NCI-H1105 treated with DMSO at 0.1 percent for 48 hours (cell line): Measurements from ENCODE around the gene ATP4B.

Experiments
- DNase-seq: peaks from one replicate; lab custom pipeline; 2025; lab: John Stamatoyannopoulos, UW

ATP4B gene

GRCh38 chr13:113657851-113658741 is at the start of gene ATP4B:
TSS of gene ATP4B (minus strand) at chr13:113658198. CDS start at chr13:113658144, 54 bp downstream.
- DNase-seq: no peak

- no peak for DNase-seq
These were observed 14.1 kb upstream of the ATP4B start for GRCh38 chr13:113672002-113672651.

DNA sequence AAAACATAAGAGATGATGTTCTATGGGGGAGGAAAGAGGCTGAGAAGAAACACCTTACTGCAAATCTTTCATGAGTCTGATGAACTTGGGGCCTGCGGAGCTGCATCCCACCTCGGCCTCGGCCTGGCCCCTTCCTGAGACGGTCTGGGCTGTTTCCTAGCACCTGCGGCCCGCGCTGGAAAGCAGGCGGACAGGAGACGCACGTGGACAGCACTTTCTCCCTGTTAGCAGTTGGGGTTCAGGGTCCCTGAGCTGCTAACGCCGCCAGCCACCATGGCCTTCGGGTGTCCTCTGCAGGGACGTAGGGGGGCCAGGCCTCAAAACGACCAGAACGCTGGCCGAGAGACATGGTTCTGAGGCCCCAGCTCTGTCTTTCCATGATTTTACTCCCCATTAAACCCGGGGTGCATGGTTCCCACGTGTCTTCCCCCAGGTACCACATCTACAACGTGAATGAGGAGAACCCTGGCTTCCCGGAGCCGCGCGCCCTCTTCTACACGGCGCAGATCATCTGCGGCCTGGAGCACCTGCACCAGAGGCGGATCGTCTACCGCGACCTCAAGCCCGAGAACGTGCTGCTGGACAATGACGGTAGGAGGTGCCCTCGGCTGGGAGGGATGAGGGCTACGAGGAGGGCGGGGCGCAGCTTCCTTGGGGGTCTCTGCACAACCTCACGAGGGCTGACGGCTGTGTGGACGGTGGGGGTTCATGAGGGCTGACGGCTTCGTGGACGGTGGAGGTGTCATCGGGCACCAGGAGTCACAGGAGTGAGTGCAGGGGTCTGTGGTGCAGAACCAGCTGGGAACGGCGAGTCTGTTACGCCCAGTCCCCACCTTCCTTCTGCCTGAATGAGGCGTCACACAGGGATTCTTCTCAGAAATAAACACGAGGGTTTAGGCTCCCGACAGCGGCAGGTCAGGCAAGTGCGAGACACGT is 13.3 kb upstream of the ATP4B start:
- DNase-seq: no peak

- no peak for DNase-seq
These were observed 12.5 kb upstream of the ATP4B start for GRCh38 chr13:113670541-113670940.

DNA sequence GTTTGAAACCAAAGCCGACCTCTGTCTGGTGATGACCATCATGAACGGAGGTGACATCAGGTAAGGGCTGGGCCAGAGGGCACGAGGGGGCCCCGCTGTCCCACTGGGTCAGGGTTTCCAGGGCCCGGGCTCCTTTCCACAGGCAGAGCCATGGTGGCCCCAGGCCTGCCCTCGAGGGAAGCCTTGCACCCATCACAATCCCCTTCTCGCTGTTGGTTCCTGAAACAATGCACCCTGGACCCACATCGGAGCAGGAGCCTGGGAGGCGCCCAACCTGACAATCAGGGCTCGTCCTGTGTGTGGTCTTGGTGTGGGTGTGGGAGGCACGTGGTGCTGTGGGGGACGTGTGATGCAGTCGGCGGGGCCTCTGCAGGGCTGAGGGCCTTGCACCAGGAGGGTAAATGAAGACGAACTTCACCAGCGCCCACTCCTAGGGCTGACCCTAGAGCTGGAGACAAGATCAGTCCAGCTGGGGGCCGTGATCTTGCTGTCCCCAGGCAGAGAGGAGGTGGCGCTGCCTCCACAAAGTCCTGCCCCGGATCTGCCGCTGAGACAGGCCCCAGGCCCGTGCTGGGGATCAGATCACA is 11.8 kb upstream of the ATP4B start:
- no peak for DNase-seq

GRCh38 chr13:113669231-113669754 is 11.3 kb upstream of the ATP4B start:
- DNase-seq: no peak

DNA sequence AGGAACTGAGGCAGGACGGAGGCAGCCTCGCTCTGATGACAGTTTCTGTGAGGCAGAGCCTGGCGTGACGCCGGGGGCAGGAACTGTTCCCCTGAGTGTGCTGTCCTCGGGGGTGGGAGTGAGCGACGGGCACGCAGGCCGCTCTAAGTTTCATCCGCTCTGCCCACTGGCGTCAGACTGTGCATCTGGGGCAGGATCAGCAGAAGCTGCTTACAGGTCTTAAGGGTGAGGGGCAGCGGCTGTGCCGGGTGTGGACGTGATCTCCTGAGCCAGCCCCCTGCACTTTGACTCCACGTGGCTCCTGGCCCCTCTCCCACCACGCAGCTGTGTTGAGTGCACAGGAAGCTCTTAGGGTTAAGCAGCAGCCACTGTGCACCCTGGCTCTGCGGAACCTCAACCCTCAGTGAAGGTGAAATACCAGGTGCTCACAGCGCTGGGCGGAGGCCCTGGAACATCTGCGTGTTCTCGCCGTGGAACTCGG is 10.5 kb upstream of the ATP4B start:
- no peak for DNase-seq

- no peak for DNase-seq
These were observed 9.9 kb upstream of the ATP4B start for GRCh38 chr13:113667771-113668490.

GRCh38 chr13:113666951-113667701 is 9.1 kb upstream of the ATP4B start, which contains the start of gene GRK1:
TSS of gene GRK1 (plus strand) at chr13:113667219. CDS start at chr13:113667387, 168 bp downstream.
- DNase-seq: no peak

GRCh38 chr13:113666329-113666670 is 8.3 kb upstream of the ATP4B start:
- no peak for DNase-seq

DNA sequence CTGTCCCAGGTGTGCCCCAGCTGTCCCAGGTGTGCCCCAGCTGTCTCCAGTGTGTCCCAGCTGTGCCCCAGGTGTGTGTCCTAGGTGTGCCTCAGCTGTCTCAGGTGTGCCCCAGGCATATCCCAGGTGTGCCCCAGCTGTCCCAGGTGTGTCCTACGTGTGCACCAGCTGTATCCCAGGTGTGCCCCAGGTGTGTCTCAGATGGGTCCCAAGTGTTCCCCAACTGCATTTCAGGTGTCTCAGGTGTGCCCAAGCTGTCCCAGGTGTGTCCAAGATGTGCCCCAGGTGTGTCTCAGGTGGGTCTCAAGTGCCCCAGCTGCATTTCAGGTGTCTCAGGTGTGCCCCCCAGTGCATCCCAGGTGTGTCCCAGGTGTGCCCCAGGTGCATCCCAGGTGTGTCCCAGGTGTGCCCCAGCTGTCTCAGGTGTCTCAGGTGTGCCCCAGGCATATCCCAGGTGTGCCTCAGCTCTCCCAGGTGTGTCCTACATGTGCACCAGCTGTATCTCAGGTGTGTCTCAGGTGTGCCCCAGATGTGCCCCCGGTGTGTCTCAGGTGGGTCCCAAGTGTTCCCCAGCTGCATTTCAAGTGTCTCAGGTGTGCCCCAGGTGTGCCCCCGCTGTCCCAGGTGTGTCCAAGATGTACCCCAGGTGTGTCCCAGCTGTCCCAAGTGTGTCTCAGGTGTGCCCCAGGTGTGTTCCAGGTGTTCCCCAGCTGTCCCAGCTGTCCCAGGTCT is 7.8 kb upstream of the ATP4B start:
- DNase-seq: no peak

DNA sequence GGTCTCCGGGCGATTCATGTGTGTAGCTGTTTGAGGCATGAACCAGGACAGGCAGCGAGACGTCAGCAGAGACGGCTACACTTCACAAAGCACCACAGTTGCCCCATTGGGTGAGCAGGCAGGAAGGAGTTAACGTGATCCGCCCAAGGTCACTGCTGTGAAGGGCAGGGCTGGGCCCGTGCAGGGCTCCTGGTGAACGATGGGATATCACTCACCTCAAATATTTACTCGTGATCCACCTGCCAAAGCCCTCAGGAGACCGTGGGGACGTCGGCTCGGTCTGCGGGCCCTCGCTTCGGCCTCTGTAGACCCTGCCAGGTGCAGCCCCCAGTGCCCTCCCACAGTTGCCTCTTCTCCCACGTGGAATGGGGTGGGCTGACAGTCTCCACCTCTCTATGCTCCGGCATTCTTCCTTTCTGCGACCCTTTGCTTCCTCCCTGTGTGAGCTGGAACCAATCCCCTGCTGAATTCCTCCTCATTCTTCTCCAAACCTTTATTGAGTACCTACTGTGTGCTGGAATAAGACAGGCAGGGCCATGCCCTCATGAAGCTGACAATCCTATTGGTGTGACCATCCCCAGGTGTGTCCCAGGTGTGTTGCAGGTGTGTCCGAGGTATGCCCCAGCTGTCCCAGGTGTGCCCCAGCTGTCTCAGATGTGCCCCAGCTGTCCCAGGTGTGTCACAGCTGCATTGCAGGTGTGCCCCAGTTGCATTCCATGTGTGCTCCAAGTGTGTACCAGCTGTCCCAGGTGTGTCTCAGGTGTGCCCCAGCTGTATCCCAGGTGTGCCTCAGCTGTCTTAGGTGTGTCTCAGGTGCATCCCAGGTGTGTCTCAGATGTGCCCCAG is 7.0 kb upstream of the ATP4B start:
- no peak for DNase-seq

- DNase-seq: no peak
These were observed 5.9 kb upstream of the ATP4B start for GRCh38 chr13:113663934-113664333.

DNA sequence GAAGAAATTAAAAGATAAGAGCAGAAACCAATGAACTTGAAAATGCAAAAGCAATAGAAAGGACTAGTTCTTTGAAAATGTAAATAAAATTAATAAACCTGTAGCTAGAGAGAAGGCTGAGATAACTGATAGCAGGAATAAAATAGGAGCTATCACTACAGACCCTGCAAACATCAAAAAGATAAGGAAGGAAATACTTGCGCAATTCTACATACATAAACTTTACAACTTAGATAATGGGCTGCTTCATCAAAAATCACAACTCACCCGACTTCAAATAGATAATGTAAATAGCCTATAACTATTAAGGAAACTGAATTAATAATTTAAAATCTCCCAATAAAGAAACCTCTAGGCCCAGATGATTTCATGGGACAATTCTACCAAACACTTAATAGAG is 3.5 kb upstream of the ATP4B start:
- no peak for DNase-seq

DNA sequence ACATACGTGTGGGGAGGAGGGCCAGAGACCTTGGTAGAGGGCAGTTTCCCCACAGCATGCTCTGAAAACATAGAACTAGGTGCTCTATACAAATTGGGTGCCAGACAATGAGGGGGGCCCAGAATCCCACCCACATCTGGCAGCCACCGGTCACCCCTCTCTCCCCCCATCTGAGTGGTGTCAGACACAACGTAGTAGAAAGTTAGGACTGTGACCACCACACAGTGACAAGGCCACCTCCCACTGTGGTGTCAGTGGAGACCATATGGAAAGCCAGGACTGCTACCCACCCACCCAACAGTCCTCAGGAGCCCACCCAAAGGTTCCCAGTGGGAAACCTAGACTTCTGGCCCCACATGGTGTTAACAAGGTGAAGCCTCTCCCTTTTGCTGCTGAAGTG is 2.1 kb upstream of the ATP4B start:
- no peak for DNase-seq

GRCh38 chr13:113659337-113659736 is 1.3 kb upstream of the ATP4B start:
- no peak for DNase-seq

- no peak for DNase-seq
These were observed 838 bp upstream of the ATP4B start for GRCh38 chr13:113658836-113659235.
